CD4-positive, alpha-beta T cell treated with Interleukin-15 for 1 hour (primary cell): ENCODE measurements around the gene SYT6.

Experiments used
- DNase-seq: peaks from one replicate; pipeline ENCODE4 v3.0.0-alpha.2; 2020

SYT6 gene

DNA sequence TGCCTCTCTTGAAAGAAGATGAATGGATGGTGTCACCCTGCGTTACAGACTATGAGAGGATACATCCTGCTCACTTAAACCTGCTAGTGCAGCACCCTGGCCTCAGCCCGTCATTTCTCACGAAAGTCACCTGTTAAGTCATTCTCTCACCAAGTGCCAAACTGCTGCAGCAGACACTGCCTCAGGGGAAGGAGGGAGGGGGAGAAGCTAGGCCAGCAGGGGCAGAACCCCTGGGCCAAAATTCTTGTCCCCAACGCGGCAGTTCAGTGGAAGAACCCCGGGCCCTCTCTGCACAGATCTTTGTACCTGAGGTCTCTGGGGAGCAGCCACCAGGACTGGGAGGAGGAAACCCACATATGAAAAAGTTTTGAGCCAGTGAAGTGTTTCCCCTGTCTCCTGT lies 37.6 kb downstream of the SYT6 start:
- DNase-seq: no peak

- DNase-seq: peak; percentile 23
Measured at GRCh38 chr1:114114185-114115094, 39.2 kb downstream of the SYT6 start.

GRCh38 chr1:114113411-114114184 lies 40.1 kb downstream of the SYT6 start:
- peak; percentile 47 for DNase-seq

- no peak for DNase-seq
Measured at GRCh38 chr1:114112775-114113174, 40.9 kb downstream of the SYT6 start.

GRCh38 chr1:114111731-114112641 lies 41.7 kb downstream of the SYT6 start:
- DNase-seq: no peak

GRCh38 chr1:114109981-114110380 lies 43.7 kb downstream of the SYT6 start:
- no peak for DNase-seq

DNA sequence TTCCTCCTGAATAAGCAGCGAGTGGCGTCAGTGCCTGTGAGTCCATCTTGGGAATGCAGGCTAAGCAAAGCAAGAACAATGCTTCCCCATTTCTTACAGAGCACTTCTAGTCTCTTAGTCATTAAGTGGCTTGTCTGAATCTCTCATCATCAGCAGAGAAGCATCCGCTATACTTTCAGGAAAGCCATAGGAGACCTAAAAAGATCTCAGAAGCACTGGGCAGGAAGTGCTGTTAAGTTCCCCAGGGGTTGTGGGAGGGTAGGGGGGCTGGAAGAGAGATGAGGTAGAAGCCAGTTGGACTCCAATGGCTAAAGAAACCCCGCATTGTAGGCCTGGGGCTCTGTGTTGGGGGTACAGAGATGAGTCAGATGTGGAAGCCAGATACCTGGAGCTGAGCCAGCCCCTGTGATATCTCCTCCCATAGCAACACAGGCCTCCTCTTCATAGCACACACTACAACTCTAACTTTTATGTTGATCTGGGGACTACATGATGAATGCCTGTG lies 44.9 kb downstream of the SYT6 start:
- no peak for DNase-seq

- no peak for DNase-seq
Measured at GRCh38 chr1:114107474-114108435, 45.9 kb downstream of the SYT6 start.

DNA sequence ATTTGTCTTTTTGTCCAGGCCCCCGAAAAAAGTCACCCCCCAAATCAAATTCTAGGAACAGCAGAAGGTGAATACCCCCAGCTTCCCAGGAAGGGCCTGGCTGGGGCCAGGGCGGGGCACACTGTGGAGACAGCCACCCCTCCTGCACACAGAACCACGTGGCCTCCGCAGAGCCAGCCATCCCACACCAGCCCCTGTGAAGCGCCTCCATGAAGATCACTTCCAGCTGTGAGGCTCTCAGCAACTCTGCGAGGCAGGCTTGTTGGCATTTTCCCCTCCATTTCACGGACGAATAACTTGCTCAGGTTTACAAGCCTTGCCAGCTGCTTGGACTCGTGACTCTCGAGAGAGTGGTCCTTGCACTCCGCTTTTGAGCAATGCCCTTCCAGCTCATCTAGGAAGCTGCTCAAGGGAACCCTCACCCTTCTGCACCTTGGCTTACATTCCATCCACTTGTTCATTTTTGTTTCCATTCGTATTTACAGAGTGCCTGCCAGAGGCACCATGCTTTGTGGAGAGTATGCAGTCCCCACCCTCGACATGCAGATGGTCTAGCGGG lies 48.2 kb downstream of the SYT6 start:
- DNase-seq: no peak

- no peak for DNase-seq
Measured at GRCh38 chr1:114104949-114105348, 48.7 kb downstream of the SYT6 start.

- no peak for DNase-seq
Measured at GRCh38 chr1:114103992-114104391, 49.7 kb downstream of the SYT6 start.

GRCh38 chr1:114102136-114102535 lies 51.5 kb downstream of the SYT6 start:
- no peak for DNase-seq

GRCh38 chr1:114100148-114100547 lies 53.5 kb downstream of the SYT6 start:
- DNase-seq: no peak

- DNase-seq: no peak
Measured at GRCh38 chr1:114099268-114099667, 54.4 kb downstream of the SYT6 start.

DNA sequence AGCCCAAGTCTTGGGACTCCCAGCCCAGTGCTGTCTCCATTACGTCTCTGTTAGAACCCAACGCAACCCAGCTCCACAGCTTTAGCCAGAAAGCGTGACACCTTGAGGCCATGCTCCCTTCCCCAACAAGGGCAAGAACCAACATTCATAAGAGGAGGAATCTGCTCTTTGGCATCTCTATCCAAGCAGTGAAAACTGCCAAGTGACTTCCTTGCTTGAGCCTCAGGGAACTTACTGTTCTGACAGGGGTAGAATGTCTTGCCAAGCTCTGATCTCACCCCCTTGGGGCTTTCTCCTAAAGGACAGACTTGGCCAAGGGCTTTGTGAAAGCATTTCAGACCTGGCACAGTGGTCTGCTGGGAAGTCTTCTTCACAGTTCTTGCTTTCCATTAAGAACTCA lies 56.6 kb downstream of the SYT6 start:
- DNase-seq: no peak

- no peak for DNase-seq
Measured at GRCh38 chr1:114094675-114095074, 59.0 kb downstream of the SYT6 start.

DNA sequence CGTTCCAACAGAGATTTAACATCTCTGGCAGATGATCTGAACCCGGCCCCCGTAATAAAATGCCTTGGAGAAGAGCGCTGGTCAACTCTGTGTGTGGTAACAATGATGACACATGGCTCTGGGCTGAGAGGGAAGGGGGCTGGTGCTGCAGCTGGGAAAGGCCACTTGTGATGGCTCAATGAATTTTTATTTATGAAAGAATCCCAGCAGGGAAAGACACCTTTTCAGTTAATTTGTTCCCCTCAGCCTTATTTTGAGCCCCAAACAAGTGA lies 59.4 kb downstream of the SYT6 start:
- no peak for DNase-seq

DNA sequence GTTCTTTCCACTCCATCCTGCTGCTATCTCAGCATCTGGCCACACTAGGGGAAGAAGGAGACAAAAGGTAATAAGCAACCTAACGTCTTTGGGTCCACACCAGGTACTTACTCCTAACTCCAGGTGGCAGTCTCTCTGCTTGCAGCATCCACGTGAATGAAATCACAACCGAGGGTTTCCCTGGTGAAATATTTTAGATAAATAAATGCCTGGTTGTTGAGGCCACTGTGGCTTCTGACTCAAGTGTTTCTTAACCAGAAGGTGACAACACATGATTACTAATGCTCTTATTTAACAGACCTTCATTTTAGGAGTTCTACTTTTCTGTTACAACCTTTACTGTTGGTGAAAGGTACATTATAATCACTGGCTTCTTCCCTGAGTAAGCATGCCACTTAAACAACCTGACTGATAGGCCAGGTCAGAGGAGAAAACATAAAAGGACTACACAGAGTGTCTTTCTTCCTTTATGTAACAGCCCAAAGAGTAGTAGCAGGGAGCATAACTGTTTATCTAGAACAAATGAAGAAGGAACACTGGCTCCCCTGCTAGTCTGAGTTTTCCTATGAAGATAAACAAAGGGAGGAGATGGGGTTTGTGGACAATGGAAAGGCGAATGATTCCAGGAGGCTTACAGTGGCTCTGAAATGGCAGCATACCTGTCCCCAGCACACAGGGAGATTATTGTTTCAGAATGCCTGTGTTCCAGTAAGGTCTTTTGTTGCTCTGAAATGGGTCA lies 59.9 kb downstream of the SYT6 start:
- DNase-seq: no peak

DNA sequence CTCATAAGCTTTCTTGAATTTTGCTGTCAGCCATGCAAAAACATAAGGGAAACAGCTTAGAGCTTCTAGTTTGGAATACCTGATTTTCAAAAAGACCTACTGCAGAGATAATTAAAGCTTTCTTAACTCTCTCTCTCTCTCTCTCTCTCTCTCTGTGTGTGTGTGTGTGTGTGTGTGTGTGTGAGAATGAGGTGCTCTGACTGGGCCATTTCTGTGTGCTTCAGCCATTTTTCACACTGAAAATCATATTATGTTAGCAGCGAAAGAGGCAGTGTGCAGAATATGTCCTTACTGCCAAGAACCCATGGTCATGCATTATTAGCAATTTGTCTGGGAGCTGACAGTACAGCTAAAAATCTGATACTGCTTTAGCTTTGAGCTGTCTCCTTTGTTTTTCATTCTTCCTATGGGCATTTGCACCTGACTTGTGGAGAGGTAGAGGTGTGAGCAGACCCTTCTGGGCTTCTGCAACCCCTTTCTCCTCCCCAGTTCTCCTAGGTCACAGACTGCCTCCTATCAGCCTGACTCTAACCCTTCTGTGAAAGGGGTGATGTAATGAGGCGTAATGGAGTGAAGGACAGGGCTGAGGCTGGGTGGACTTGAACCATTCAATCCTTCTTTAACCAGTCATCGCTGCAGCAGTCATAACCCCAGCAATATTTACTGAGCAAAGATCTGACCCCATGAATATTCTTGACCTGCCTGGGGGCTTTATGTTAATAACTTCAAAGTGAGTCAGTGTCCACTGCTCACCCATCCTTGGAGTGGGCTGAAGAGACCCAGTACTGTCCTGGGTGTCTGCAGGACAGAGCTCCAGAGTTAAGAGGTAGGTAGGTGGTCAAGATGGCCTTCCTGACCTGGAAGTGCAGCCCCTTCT lies 61.2 kb downstream of the SYT6 start:
- DNase-seq: no peak

DNA sequence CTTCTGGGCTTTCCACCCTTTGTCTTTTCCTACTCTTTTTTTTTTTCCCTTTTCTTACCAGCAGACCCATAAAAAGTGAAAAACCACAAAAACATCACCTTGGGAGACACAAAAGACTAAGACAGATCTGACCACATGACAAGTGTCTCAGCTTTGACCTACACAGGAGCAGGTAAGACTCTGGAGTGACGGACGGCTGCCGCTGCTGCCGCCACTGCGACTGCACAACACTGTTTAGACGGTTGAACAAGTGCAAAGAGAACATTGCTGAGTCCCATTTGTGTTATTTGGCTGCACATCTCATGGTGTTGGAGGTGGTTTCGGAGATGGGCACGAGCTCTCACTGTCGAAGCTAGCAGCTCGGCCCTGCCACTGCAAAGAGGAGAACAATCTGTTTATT lies 62.0 kb downstream of the SYT6 start:
- no peak for DNase-seq
